CD8-positive, alpha-beta memory T cell (primary cell): ENCODE data around the gene TAF6. TPM values are rescaled to one million over a fixed set of nuclear protein-coding genes. Genes with fewer than 3 reads are reported as not detected.

Source experiments
- CTCF ChIA-PET: fragments of 350-600 bp; sonication (Branson Sonifier 250); formaldehyde crosslinking; loops from one replicate; lab custom pipeline; 2021; ENCODE audit warnings: antibody characterized with exemption; lab: Charles Lee
- POLR2A ChIA-PET: fragments of 350-600 bp; sonication (Branson Sonifier 250); formaldehyde crosslinking; loops from one replicate; lab custom pipeline; 2021; ENCODE audit warnings: antibody characterized with exemption; lab: Charles Lee
- DNase-seq, 5 donors: peaks; one replicate each; pipeline versions ENCODE4 v3.0.0 to v3.0.0-alpha.2; 2020 to 2022; ENCODE audit warnings: mixed read lengths in 1 of 5
- H3K27ac ChIP-seq: one replicate; pipeline ENCODE4 v1.7.0; 2013; ENCODE audit warnings: low read depth, mild to moderate bottlenecking, low read length, moderate library complexity
- H3K27me3 ChIP-seq: 2 replicates; pipeline ENCODE4 v1.7.0; 2013; ENCODE audit warnings: low read length, mild to moderate bottlenecking; ENCODE audit not compliant: insufficient read depth, poor library complexity, severe bottlenecking
- H3K36me3 ChIP-seq: 2 replicates; pipeline ENCODE4 v1.7.0; 2013; ENCODE audit warnings: mild to moderate bottlenecking, low read length, moderate library complexity; ENCODE audit not compliant: insufficient read depth
- H3K4me1 ChIP-seq: 2 replicates; pipeline ENCODE4 v1.7.0; 2013; ENCODE audit warnings: mild to moderate bottlenecking, low read length, moderate library complexity; ENCODE audit not compliant: insufficient read depth
- H3K4me3 ChIP-seq: 2 replicates; pipeline ENCODE4 v1.7.0; 2013; ENCODE audit warnings: mild to moderate bottlenecking, low read length
- H3K9me3 ChIP-seq: 2 replicates; pipeline ENCODE4 v1.7.0; 2013; ENCODE audit warnings: mild to moderate bottlenecking, low read length
- H3K27ac Mint-ChIP-seq, 8 donors: one replicate each; pipeline ENCODE4 v1.8.0; 2020 to 2021; ENCODE audit warnings: mixed read lengths in 8 of 8, mild to moderate bottlenecking in 6 of 8, inconsistent platforms in 3 of 8, moderate library complexity in 3 of 8
- H3K27me3 Mint-ChIP-seq, 2 donors: one replicate each; pipeline ENCODE4 v1.8.0; 2020 to 2021; ENCODE audit warnings: mixed read lengths in 2 of 2, mild to moderate bottlenecking in 1 of 2, moderate library complexity in 1 of 2
- H3K36me3 Mint-ChIP-seq, 3 donors: one replicate each; pipeline ENCODE4 v1.8.0; 2020 to 2021; ENCODE audit warnings: mixed read lengths in 3 of 3, inconsistent platforms in 1 of 3, mild to moderate bottlenecking in 1 of 3
- H3K4me1 Mint-ChIP-seq, 3 donors: one replicate each; pipeline ENCODE4 v1.8.0; 2020 to 2021; ENCODE audit warnings: mixed read lengths in 3 of 3, inconsistent platforms in 1 of 3, mild to moderate bottlenecking in 1 of 3
- H3K4me3 Mint-ChIP-seq, 7 donors: one replicate each; pipeline ENCODE4 v1.8.0; 2020 to 2021; ENCODE audit warnings: mixed read lengths in 7 of 7, mild to moderate bottlenecking in 6 of 7, moderate library complexity in 4 of 7, inconsistent platforms in 2 of 7
- H3K9me3 Mint-ChIP-seq, 5 donors: one replicate each; pipeline ENCODE4 v1.8.0; 2020 to 2022; ENCODE audit warnings: mixed read lengths in 5 of 5, mild to moderate bottlenecking in 3 of 5, moderate library complexity in 2 of 5, inconsistent platforms in 1 of 5
- polyA plus RNA-seq: library from polyadenylated mRNA; unstranded; fragments of 300-500 nt; fragmentation: Illumina TruSeq; gene quantifications from one replicate; pipeline ENCODE4 v1.2.3, GENCODE V29; 2021
- total RNA-seq, 2 experiments: library from RNA; stranded (reverse); gene quantifications; one replicate each; pipeline ENCODE4 v1.2.3, GENCODE V29; 2021

Gene TAF6
- total and polyA plus RNA-seq, 3 experiments from 2014 or later: 39.8 to 82.3 (median 75.7) TPM

DNA sequence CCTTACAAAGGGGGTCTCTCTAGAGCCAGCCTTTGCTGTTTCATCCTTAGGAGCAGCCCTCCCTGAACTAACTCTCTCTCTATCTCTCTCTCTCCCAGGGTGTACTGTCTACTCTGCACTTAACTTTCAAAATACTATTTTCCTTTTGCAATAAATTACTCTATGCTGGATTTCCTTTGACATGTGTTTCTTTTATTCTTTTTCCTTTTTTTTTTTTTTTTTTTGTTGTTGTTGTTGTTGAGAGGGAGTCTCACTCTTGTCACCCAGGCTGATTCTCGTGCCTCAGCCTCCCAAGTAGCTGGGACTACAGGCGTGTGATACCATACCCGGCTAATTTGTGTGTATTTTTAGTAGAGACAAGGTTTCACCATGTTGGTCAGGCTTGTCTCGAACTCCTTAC, 36.2 kb downstream of the TAF6 start:
- CTCF ChIA-PET: interaction anchor here (0.9 to 5.1 kb wide), 10 partner anchors 10 to 164 kb away, joined by 3 to 26 read pairs (median 4); partner anchors contain the start of genes AP4M1, MCM7 and TRIM4
- peaks cover 0 to 3% of the 10 kb centered on the region in 2 donors for H3K27me3 Mint-ChIP-seq
- H3K27ac ChIP-seq: peak overlapping the region; percentile 30

DNA sequence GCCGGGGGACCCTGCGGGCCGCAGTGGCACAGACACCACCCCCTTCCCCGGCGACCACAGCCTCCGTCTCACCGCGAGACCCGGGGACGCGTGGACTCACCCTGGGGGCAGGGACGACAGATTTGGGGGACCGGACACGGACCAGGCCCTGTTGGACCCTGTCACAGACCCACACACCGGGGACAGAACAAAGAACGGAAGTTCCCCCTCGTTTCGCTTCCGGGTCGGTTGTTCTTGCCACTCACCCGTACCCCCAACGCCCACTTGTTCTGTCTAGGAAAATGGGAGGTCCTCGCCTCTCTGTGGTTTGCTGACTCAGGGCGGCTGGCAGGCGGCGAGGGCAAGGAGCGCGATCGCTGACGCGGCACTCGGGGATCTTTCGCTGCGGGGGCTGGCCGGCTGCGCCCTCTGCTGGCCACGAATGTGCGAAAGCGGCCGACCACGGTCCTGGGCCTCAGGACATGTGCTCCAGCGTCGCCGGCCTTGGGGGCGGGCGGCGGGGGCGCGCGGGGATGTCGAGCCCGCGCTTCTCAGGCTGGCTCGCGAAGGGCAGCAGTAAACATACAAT, 37.5 kb downstream of the TAF6 start, which contains the start of gene ZNF3:
TSS of gene ZNF3 (minus strand) at position 189 of the 568 bp plus-strand sequence. CDS start 4,366 bp downstream, outside the sequence.
- peak within 1 kb of the TSS; percentile 92 for H3K4me3 ChIP-seq
- DNase-seq: peak; percentile 95 to 99 (median 97)
- H3K36me3 ChIP-seq: peaks cover 20% of the 10 kb centered on the region
- no peaks in the 10 kb centered on the region for H3K9me3 Mint-ChIP-seq
- H3K27me3 ChIP-seq: no peaks in the 10 kb centered on the region
- H3K27ac Mint-ChIP-seq: peak within 1 kb of the TSS; percentile 73 to 98 (median 92)
- peaks cover 33 to 45% (median 42%) of the 10 kb centered on the region in 3 donors for H3K4me1 Mint-ChIP-seq
- CTCF ChIA-PET: interaction anchor here (0.8 to 5.1 kb wide), 11 partner anchors 11 to 102 kb away, joined by 3 to 26 read pairs (median 4); partner anchors contain the start of genes AP4M1 and MCM7
- H3K4me3 Mint-ChIP-seq: peak within 1 kb of the TSS; percentile 84 to 96 (median 93)
- H3K9me3 ChIP-seq: no peaks in the 10 kb centered on the region
- H3K27me3 Mint-ChIP-seq: peaks cover 0 to 3% of the 10 kb centered on the region in 2 donors
- POLR2A ChIA-PET: interaction anchor here (1.2 kb wide), 1 partner anchor 347 kb away, joined by 5 read pairs; the partner anchor contains the start of genes MEPCE and ZCWPW1
- H3K36me3 Mint-ChIP-seq: peaks cover 4 to 29% (median 4%) of the 10 kb centered on the region in 3 donors
- H3K27ac ChIP-seq: peak within 1 kb of the TSS; percentile 84
- peaks cover 24% of the 10 kb centered on the region for H3K4me1 ChIP-seq

More for the DNA sequence above, 36.2 kb downstream of the TAF6 start:
- Histone ChIP-seq H3K27me3 (no peaks in the 10 kb centered on the region), H3K36me3 (peaks cover 13% of the 10 kb centered on the region), H3K9me3 (no peaks in the 10 kb centered on the region), H3K4me3 (no peak overlapping the region), H3K4me1 (peaks cover 27% of the 10 kb centered on the region)
- Mint-ChIP-seq H3K9me3 (no peaks in the 10 kb centered on the region), H3K4me3 (peak overlapping the region; percentile 24 to 96 (median 89)), H3K27ac (peak overlapping the region in 7 of 8 donors; percentile 64 to 98 (median 88)), H3K36me3 (peaks cover 0 to 23% (median 3%) of the 10 kb centered on the region in 3 donors), H3K4me1 (peaks cover 31 to 49% (median 43%) of the 10 kb centered on the region in 3 donors)
- POLR2A ChIA-PET: interaction anchor here (0.6 to 1.4 kb wide), 6 partner anchors 8 to 346 kb away, joined by 3 to 7 read pairs (median 4); partner anchors contain the start of genes MEPCE and ZCWPW1
- no peak for DNase-seq

DNA sequence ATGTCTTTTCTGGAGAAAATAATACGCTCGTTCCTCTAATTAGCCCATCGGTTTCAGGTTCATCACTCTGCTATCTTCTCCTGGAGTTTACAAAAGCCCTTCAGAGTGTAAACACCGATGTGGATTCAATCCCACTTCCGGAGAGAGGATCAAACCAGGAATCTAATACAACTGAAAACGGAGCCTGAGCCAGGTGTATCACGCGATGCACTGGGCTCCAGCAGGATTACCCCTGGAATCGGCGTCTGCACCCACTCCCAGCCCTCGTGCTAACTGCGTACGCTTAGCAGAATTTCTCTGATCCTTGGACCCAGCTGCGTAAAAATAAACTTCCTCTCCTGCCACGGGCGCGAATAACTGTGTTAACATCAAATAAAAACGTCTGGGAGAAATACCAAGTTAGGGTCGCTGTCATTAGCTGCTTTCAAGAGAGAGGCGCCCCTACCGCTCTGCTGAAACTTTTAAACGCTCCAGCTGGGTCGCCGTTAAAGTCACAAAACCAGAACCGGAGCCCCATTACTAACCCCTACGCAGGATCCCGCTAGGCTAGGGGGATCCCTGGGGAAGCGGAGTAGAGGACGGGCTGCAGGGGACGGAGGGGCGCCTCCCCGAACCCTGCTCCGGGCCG, 38.1 kb downstream of the TAF6 start:
- H3K4me3 ChIP-seq: peak overlapping the region; percentile 92
- CTCF ChIA-PET: interaction anchor here (0.8 to 5.1 kb wide), 5 partner anchors 20 to 91 kb away, joined by 3 to 26 read pairs (median 3); partner anchors contain the start of genes AP4M1 and MCM7

DNA sequence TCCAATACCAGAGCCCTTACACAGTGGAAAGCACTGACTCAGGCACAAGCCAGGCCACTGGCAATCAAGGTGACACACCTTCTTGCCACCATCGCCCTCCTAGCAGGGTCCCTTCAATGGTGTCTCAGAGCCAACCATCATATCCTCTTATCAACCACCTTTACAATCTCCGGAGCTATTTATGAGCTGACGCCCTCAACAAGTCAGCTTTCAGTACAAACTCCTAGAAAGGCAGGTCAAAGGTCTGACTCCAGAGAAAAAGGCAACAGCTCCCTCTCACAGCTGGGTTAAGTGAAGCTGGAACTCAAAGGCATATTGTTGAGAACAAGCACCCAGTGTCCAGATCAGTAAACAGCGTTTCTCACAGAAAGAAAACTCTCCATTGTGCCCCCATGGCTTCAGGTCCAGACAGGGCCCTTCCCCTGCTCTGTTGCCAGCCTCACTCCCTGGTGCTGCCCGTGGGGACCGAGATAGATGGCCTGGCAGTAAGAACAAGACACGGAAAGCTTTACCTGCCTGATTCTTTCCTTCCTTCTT, 40.1 kb downstream of the TAF6 start:
- Mint-ChIP-seq H3K27ac (peak overlapping the region in 3 of 8 donors; percentile 44 to 75 (median 63)), H3K4me3 (peak overlapping the region in 6 of 7 donors; percentile 33 to 87 (median 54)), H3K4me1 (peaks cover 35 to 49% (median 46%) of the 10 kb centered on the region in 3 donors), H3K27me3 (peaks cover 0 to 3% of the 10 kb centered on the region in 2 donors), H3K36me3 (peaks cover 20 to 55% (median 22%) of the 10 kb centered on the region in 3 donors), H3K9me3 (no peaks in the 10 kb centered on the region)
- Histone ChIP-seq H3K9me3 (no peaks in the 10 kb centered on the region), H3K36me3 (peaks cover 45% of the 10 kb centered on the region), H3K4me1 (peaks cover 24% of the 10 kb centered on the region), H3K27me3 (no peaks in the 10 kb centered on the region), H3K27ac (no peak overlapping the region), H3K4me3 (no peak overlapping the region)
- CTCF ChIA-PET: no interaction called here
- POLR2A ChIA-PET: no interaction called here
- DNase-seq: no peak

More for the DNA sequence above, 38.1 kb downstream of the TAF6 start:
- Mint-ChIP-seq H3K27ac (peak overlapping the region; percentile 61 to 98 (median 86)), H3K9me3 (no peaks in the 10 kb centered on the region), H3K4me3 (peak overlapping the region; percentile 84 to 96 (median 93)), H3K36me3 (peaks cover 4 to 35% (median 5%) of the 10 kb centered on the region in 3 donors), H3K4me1 (peaks cover 33 to 45% (median 42%) of the 10 kb centered on the region in 3 donors), H3K27me3 (peaks cover 0 to 3% of the 10 kb centered on the region in 2 donors)
- no peak for DNase-seq
- H3K4me1 ChIP-seq: peaks cover 24% of the 10 kb centered on the region
- H3K27me3 ChIP-seq: no peaks in the 10 kb centered on the region
- H3K27ac ChIP-seq: peak overlapping the region; percentile 84
- POLR2A ChIA-PET: no interaction called here
- no peaks in the 10 kb centered on the region for H3K9me3 ChIP-seq
- H3K36me3 ChIP-seq: peaks cover 26% of the 10 kb centered on the region

DNA sequence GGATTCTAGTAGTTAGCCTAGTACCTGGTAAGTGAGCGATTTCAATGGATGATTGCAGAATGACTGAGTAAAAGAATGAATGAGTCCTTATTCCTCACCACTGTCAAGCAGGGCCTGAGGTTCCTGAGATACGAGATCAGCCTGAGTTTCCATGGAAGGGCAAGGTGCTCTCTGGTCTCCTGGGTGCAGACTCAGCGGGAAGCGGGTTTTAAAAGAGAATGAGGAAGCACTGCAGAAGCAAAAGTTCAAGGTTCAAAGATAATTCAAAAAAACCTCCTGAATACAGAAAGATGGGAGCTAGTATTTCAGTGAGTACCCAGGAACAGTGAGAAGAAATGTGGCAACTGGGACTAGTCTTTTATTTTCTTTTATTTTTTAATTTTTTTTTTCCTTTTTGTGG, 42.0 kb downstream of the TAF6 start:
- peaks cover 63% of the 10 kb centered on the region for H3K36me3 ChIP-seq
- ChIA-PET POLR2A (interaction anchor here (0.9 kb wide), 1 partner anchor 48 kb away, joined by 3 read pairs; no protein-coding TSS in a partner anchor), CTCF (no interaction called here)

DNA sequence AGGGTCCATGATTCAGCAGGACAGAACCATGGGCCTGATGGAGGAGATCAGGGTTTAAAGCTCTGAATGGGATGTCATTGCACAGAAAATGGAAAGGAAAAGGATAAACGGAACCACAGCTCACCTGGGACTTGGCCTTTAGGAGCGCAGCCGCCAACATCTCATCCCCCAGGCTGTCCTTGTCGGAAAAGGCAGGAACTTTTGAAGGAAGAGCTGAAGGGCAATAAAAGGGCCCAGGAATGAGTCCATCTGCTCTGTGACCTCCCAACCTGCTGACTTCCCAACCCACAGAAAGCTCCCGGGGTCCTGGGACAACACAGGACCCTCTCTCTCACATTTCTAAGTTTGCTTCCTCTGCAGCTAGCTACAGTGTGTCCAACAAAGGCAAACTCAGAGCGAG, 43.7 kb downstream of the TAF6 start:
- H3K4me1 Mint-ChIP-seq: peaks cover 18 to 25% (median 21%) of the 10 kb centered on the region in 3 donors
- peaks cover 23% of the 10 kb centered on the region for H3K9me3 ChIP-seq
- DNase-seq: no peak
- peaks cover 46 to 82% (median 54%) of the 10 kb centered on the region in 3 donors for H3K36me3 Mint-ChIP-seq
- no peak overlapping the region for H3K4me3 Mint-ChIP-seq
- H3K36me3 ChIP-seq: peaks cover 80% of the 10 kb centered on the region
- H3K27ac Mint-ChIP-seq: peak overlapping the region in 3 of 8 donors; percentile 10 to 52 (median 38)
- CTCF ChIA-PET: interaction anchor here (1.6 kb wide), 1 partner anchor 23 kb away, joined by 3 read pairs; no protein-coding TSS in a partner anchor
- H3K27me3 Mint-ChIP-seq: peaks cover 0 to 2% of the 10 kb centered on the region in 2 donors
- H3K4me3 ChIP-seq: no peak overlapping the region
- no peak overlapping the region for H3K27ac ChIP-seq
- no peaks in the 10 kb centered on the region for H3K27me3 ChIP-seq
- H3K4me1 ChIP-seq: peaks cover 6% of the 10 kb centered on the region
- H3K9me3 Mint-ChIP-seq: peaks cover 11 to 27% (median 25%) of the 10 kb centered on the region in 5 donors
- POLR2A ChIA-PET: interaction anchor here (0.7 kb wide), 1 partner anchor 630 kb away, joined by 3 read pairs; no protein-coding TSS in a partner anchor

More for the DNA sequence above, 42.0 kb downstream of the TAF6 start:
- Mint-ChIP-seq H3K4me3 (peak overlapping the region in 2 of 7 donors; percentile 20 to 61), H3K9me3 (peaks cover 3 to 9% (median 7%) of the 10 kb centered on the region in 5 donors), H3K4me1 (peaks cover 28 to 40% (median 37%) of the 10 kb centered on the region in 3 donors), H3K36me3 (peaks cover 29 to 72% (median 36%) of the 10 kb centered on the region in 3 donors), H3K27ac (peak overlapping the region in 3 of 8 donors; percentile 6 to 81 (median 73)), H3K27me3 (peaks cover 0 to 2% of the 10 kb centered on the region in 2 donors)
- no peak for DNase-seq
- H3K4me1 ChIP-seq: peaks cover 15% of the 10 kb centered on the region
- H3K27ac ChIP-seq: no peak overlapping the region
- peaks cover 5% of the 10 kb centered on the region for H3K9me3 ChIP-seq
- H3K4me3 ChIP-seq: no peak overlapping the region
- no peaks in the 10 kb centered on the region for H3K27me3 ChIP-seq

DNA sequence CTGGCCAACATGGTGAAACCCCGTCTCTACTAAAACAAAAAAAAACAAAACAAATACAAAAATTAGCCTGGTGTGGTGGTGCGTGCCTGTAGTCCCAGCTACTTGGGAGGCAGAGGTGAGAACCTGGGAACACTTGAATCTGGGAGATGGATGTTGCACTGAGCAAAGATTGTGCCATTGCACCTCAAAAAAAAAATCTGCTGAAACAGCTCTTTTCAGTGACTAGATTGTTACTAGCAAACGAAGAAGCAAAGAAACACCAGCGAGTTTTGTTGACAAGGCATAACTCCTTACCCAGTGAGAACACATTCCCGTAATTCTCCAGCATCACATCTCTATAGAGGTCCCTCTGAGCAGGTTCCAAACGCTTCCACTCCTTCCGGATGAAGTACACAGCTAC, 44.3 kb downstream of the TAF6 start:
- no peaks in the 10 kb centered on the region for H3K27me3 Mint-ChIP-seq
- no peaks in the 10 kb centered on the region for H3K27me3 ChIP-seq
- H3K4me1 Mint-ChIP-seq: peaks cover 14 to 19% (median 15%) of the 10 kb centered on the region in 3 donors
- ChIA-PET CTCF (interaction anchor here (1.6 kb wide), 1 partner anchor 22 kb away, joined by 3 read pairs; no protein-coding TSS in a partner anchor), POLR2A (no interaction called here)
- peaks cover 26% of the 10 kb centered on the region for H3K9me3 ChIP-seq
- H3K4me3 ChIP-seq: no peak overlapping the region
- H3K9me3 Mint-ChIP-seq: peaks cover 11 to 28% (median 27%) of the 10 kb centered on the region in 5 donors
- no peak overlapping the region for H3K4me3 Mint-ChIP-seq
- peaks cover under 1% of the 10 kb centered on the region for H3K4me1 ChIP-seq
- H3K36me3 ChIP-seq: peaks cover 84% of the 10 kb centered on the region
- DNase-seq: no peak
- H3K27ac Mint-ChIP-seq: peak overlapping the region in 2 of 8 donors; percentile 38 to 52
- no peak overlapping the region for H3K27ac ChIP-seq
- H3K36me3 Mint-ChIP-seq: peaks cover 51 to 84% (median 59%) of the 10 kb centered on the region in 3 donors
